GM21423 (cell line): ENCODE results near the gene CENPW.

Experiments
- ATAC-seq: cut with Tn5 transposase; IDR thresholded peaks from one replicate; pipeline ENCODE4 v1.9.1; 2021; ENCODE audit warnings: mild to moderate bottlenecking, moderate library complexity; ENCODE audit not compliant: unreplicated experiment

CENPW gene

DNA sequence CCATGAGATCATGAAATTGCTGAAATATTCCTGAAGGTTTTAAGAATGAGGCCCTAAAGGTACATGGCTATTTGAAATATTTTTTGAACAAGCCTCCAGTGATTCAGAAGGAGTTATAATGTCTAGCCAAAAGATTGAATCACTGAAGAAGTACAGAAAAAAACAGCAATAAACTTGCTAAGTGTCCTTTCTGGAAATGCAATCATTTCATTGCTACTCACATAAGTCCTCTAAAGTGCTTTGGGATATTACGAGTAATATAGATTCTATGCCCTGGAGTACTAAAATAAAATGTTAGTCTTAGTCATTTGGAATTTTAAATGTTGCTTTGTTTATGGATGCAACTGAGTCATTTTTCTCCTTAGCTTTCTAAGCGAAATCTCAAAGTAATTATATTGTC is 32.7 kb downstream of the CENPW start:
- no peak for ATAC-seq

DNA sequence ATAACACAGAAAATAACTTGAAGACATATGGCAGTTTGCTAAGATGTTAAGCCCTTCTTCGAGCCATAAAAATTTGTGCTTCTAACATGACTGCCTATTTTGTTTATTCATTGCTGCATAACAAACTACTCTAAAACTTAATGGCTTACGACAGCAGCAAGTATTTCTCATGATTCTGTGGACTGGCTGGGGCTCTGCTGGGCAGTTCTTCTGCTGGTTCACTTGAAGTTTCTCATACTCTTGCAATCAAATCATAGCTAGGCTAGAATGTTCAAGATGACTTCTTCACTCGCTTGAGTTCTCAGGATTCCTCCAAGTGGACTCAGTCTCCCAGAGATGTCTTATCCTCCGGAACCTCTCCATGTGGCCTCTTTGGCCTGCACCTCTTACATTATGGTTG is 33.4 kb downstream of the CENPW start:
- no peak for ATAC-seq

DNA sequence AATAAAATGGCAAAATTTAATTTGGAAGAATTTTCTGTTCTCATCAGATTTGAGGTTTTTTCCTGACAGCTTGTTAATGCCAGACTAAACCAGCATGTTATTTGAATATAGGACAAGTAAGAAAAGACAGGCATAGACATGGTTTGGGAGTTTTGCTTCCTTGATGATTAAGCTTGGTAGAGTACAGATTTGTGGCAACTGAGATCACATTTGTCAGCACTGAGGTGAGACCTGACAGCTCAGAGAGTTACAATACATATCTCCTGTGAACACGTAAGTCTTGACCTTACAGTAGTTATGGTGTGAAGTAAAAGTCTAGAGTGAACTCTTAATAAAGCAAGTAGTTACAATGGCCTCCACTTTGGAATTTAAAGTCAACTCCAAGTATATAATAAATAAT is 34.5 kb downstream of the CENPW start:
- ATAC-seq = no peak

- ATAC-seq = no peak
Observed at GRCh38 chr6:126376682-126377081, 36.8 kb downstream of the CENPW start.

- ATAC-seq = no peak
Observed at GRCh38 chr6:126377594-126378153, 37.8 kb downstream of the CENPW start.

- ATAC-seq = no peak
Observed at GRCh38 chr6:126380072-126380583, 40.2 kb downstream of the CENPW start.

GRCh38 chr6:126381498-126381897 is 41.6 kb downstream of the CENPW start:
- no peak for ATAC-seq

DNA sequence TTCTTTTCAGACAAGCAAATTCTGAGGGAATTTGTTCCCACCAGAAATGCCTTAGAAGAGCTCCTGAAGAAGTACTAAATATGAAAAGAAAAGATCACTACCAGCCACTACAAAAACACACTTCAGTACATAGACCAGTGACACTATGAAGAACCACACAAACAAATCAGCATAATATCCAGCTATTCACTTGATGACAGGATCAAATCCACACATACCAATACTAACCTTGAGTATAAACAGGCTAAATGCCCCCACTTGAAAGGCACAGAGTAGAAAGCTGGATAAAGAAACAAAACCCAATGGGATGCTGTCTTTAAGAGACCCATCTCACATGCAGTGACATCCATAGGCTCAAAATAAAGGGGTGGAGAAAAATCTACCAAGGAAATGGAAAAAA is 43.3 kb downstream of the CENPW start:
- no peak for ATAC-seq

DNA sequence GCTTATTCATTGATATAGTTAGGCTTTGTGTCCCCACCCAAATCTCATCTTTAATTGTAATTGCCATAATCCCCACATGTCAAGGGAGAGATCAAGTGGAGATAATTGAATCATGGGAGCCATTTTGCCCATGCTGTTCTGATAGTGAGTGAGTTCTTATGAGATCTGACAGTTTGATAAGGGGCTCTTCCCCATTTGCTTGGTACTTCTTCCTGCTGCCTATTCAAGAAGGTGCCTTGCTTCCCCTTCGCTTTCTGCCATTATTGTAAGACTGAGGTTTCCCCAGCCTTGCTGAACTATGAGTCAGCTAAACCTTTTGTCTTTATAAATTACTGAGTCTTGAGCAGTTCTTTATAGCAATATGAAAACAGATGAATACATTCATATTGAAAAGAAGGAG is 45.6 kb downstream of the CENPW start:
- ATAC-seq = no peak

- ATAC-seq = no peak
Observed at GRCh38 chr6:126388104-126388598, 48.2 kb downstream of the CENPW start.

DNA sequence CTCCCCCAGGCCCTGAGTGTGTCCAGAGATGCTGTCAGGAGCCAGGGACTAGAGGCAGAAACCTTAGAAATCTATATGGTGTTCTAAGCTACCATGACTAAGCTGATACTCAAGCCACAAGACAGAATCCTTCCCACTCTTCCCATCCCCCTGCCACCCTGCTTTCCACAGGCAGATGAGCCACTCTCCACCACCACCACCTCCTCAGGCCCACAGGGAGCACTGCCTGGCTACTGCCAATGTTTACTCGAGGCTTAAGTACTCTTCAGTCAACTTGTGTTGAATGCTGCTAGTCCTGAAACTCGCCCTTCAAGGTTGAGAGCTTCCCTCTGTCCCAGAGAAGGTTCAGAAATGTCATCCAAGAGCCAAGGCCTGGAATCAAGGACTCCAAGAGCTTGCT is 56.2 kb downstream of the CENPW start:
- ATAC-seq = no peak
